Measurements from ENCODE around the gene GALNT14. TPM values are rescaled to one million over a fixed set of nuclear protein-coding genes. Genes with fewer than 3 reads are reported as not detected.

GALNT14 gene
- total RNA-seq, 1 donor from 2014 or later: 0.83 TPM

- H3K4me3 ChIP-seq: no peak overlapping the region
- intact Hi-C loops (cut with DNase I): no loop called here
These were observed 25.7 kb downstream of the GALNT14 start for GRCh38 chr2:31112544-31112943.

GRCh38 chr2:31110998-31111397 lies 27.2 kb downstream of the GALNT14 start:
- Histone ChIP-seq H3K4me3 (no peak overlapping the region), H3K27ac (no peak overlapping the region), H3K4me1 (no peaks in the 10 kb centered on the region), H3K27me3 (ENCODE audit: low read depth) (no peaks in the 10 kb centered on the region), H3K36me3 (no peaks in the 10 kb centered on the region), H3K9me3 (no peaks in the 10 kb centered on the region)
- ATAC-seq (no peak), DNase-seq (no peak)
- TF ChIP-seq CTCF (IDR thresholded peaks at IDR 0.05): no peak
- intact Hi-C loops (cut with DNase I): no loop called here

More at GRCh38 chr2:31112544-31112943, 25.7 kb downstream of the GALNT14 start:
- no peak for TF ChIP-seq CTCF (IDR thresholded peaks at IDR 0.05)
- DNase-seq: no peak
- Histone ChIP-seq H3K27me3 (ENCODE audit: low read depth) (no peaks in the 10 kb centered on the region), H3K36me3 (no peaks in the 10 kb centered on the region), H3K27ac (no peak overlapping the region), H3K4me1 (no peaks in the 10 kb centered on the region), H3K9me3 (no peaks in the 10 kb centered on the region)
- ATAC-seq: no peak

- intact Hi-C loops (cut with DNase I): no loop called here
These were observed 27.8 kb downstream of the GALNT14 start for GRCh38 chr2:31110431-31110830.

GRCh38 chr2:31109633-31110192 lies 28.5 kb downstream of the GALNT14 start:
- Histone ChIP-seq H3K9me3 (no peaks in the 10 kb centered on the region), H3K36me3 (no peaks in the 10 kb centered on the region), H3K4me1 (no peaks in the 10 kb centered on the region), H3K27me3 (ENCODE audit: low read depth) (no peaks in the 10 kb centered on the region), H3K27ac (no peak overlapping the region), H3K4me3 (no peak overlapping the region)
- intact Hi-C loops (cut with DNase I): no loop called here
- ATAC-seq (no peak), DNase-seq (no peak)
- no peak for TF ChIP-seq CTCF (IDR thresholded peaks at IDR 0.05)

More at GRCh38 chr2:31110431-31110830, 27.8 kb downstream of the GALNT14 start:
- no peaks in the 10 kb centered on the region for H3K9me3 ChIP-seq
- no peak for TF ChIP-seq CTCF (IDR thresholded peaks at IDR 0.05)
- no peaks in the 10 kb centered on the region for H3K36me3 ChIP-seq
- ATAC-seq: no peak
- H3K4me1 ChIP-seq: no peaks in the 10 kb centered on the region
- no peak overlapping the region for H3K27ac ChIP-seq
- no peaks in the 10 kb centered on the region for H3K27me3 ChIP-seq (ENCODE audit: low read depth)
- DNase-seq: no peak
- H3K4me3 ChIP-seq: no peak overlapping the region

- DNase-seq: no peak
- intact Hi-C loops (cut with DNase I): no loop called here
- H3K4me3 ChIP-seq: no peak overlapping the region
- no peaks in the 10 kb centered on the region for H3K9me3 ChIP-seq
- ATAC-seq: no peak
- H3K27me3 ChIP-seq (ENCODE audit: low read depth): no peaks in the 10 kb centered on the region
- H3K36me3 ChIP-seq: no peaks in the 10 kb centered on the region
- H3K27ac ChIP-seq: no peak overlapping the region
- no peak for TF ChIP-seq CTCF (IDR thresholded peaks at IDR 0.05)
- H3K4me1 ChIP-seq: no peaks in the 10 kb centered on the region
These were observed 29.5 kb downstream of the GALNT14 start for GRCh38 chr2:31108561-31109286.
